RKO (cell line): ENCODE data around the gene FOXP4.
A peak's percentile ranks its signal among the peaks of the same experiment; 100 is the strongest.

ENCODE experiments used
- DNase-seq: peaks from one replicate; pipeline ENCODE4 v3.0.0-alpha.2; 2016; ENCODE audit warnings: low spot score

FOXP4 gene

DNA sequence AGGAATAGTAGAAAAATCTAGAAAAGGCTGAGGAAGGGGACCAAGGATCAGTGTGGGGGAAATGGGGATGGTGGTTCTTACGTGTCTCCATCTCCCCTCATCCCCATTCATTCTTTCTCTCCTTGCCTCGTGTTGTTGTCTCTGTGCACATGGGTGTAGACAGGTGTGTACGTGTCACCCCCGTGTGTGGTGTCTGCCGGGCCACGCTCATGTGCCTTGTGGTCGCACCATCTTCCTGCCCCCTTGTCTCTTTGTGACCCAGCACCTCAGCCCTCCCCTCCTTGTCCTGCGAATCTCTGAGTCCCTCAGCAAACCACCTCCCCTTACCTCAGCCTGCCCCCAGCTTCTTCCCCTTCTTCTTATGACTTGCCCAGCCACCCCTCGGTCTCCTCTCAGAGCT is 39.4 kb downstream of the FOXP4 start:
- no peak for DNase-seq

DNA sequence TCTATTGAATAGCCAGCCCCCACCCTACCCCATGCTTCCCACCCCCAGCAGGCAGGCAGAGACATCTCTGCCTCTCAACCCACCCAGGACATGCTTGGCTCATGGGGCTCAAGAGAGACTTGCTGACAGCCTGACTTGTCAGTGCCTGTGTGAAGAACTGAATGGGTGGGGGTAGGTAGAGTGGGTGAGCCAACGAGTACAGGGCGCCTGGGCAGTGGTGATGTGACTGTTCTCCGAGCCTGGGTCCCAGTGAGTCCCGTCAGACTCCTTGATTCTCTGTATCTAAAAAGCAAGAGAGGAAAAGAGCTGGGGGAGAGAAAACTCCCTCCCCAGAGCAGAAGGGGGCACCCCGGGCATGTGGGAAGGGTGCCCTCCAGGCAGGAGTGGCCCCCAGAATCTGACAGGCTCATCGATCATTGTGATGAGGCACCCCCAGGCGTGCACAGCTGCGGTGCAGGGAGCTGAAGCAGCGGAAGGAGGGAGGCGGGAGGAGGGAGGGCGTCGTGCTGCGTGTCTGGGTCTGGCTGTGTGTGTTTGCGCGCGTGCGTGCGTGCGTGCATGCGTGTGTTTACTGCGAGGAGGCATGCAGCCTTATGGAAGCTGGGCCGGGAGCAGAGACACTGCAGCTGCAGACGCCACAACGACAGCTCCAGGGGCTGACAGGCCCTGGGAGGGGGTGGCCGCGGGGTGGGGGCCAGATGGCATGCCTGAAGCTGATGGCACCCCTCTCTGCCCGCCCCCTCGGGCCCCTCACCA is 40.2 kb downstream of the FOXP4 start:
- DNase-seq, result no peak

DNA sequence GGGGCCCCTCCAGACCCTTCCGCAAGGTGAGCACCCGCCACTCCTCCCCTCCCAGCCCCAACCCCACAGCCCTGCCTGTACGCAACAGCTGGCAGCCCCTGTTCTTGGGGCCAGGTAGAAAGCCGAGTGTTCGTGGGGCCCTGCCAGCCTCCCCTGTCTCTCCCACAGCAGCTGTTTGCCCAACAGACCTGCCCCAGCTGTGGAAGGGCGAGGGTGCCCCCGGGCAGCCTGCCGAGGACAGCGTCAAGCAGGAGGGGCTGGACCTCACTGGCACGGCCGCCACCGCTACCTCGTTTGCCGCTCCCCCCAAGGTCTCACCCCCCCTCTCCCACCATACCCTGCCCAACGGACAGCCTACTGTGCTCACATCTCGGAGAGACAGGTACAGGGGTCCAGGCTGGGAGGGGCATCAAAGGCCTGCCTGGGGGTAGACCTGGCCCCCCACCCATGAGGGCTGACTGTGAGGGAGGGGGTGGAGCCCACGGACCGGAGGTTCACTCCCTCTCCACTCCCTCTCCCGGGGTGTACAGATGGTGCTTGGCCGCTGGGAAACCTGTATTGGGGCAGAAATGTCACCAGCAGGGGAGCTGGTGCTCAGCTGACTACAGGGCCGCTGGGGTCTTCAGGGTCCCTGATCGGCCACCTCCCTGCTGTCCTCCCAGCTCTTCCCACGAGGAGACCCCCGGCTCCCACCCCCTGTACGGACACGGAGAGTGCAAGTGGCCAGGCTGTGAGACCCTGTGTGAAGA is 41.1 kb downstream of the FOXP4 start:
- no peak for DNase-seq

DNA sequence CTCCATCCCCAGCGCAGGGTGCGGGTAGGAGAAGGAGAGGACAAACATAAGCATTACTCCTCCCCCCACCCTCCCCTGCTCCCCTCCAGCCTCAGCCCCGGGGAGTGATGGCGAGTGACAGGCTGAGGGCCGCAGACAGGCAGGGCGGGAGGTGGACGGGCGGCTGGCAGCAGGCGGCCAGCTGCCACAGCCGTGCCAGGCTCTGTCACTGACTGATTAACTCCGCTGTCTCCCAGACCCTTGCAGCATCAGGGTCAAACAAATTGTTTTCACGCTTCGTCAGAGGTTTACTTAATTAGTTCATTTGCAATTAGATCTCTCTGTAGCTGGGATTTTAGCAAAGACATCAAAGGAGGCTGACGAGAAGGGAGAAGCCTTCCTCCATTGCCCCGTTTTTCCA is 41.9 kb downstream of the FOXP4 start:
- DNase-seq, result no peak

DNA sequence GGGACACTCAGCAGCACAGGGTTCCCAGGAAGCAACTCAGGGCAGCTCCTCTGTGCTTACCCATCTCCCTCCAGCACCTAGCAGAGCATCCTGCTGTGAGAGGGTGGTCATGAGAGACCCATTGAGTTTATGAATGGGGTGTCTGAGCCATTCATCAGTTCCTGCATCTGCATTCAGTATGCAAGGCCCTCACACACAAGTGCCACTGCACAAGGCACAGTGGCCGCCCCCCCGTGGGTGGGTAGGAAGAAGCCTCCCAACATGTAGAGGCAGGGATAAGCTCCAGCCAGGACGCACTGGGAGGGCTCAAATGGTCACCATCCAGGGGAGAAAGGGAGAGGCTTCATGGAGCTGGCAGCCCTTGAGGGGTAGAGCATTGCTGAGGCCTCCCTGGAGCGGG is 43.0 kb downstream of the FOXP4 start:
- DNase-seq, result no peak

DNA sequence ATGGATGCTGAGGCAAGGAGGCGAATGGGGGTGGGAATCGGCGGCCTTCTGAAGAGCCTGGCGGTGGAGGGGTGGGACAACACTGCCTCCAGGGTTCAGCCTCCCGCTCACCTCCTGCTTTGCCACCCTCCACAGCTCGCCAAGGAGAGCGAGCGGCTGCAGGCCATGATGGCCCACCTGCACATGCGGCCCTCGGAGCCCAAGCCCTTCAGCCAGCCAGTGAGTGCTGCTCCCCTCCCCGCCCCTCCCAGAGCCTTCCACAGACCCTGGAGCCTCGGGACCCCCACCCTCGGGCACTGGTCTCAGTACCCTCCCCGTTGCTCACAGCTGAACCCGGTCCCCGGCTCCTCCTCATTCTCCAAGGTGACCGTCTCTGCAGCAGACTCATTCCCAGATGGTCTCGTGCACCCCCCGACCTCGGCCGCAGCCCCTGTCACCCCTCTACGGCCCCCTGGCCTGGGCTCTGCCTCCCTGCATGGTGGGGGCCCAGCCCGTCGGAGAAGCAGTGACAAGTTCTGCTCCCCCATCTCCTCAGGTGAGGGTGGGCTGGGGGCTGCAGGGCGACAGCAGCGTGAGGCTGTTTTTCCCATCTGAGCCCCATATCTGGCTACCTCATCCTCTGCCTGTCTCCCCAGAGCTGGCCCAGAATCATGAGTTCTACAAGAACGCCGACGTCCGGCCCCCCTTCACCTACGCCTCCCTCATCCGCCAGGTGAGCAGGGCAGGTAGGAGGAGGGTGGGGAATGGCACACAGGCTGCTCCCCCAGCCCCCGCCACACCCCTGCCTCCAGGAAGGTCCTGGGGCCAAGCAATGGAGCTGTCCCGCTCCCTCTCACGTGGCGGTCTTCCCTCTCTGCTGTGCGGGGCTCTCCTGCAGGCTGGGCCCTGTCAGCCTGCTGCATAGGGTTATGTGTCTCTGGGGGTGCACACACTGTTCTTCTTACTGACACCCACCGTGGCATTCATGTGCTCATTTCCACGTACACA is 43.7 kb downstream of the FOXP4 start:
- no peak for DNase-seq

DNA sequence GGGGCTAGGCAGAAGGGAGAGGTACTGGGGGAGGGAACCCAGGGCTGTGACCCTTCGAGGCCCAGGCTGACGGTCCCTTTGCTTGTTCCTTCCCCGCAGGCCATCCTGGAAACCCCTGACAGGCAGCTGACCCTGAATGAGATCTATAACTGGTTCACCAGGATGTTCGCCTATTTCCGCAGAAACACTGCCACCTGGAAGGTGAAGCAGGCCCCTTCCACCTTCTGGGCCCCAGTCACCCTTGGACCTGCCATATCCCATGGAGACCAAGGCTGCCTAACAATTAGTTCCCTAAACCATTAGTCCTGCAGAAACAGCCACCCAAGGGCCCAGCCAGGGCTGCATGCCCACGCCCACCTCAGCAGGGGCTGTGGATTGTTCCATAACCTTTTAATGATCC is 44.9 kb downstream of the FOXP4 start:
- no peak for DNase-seq

DNA sequence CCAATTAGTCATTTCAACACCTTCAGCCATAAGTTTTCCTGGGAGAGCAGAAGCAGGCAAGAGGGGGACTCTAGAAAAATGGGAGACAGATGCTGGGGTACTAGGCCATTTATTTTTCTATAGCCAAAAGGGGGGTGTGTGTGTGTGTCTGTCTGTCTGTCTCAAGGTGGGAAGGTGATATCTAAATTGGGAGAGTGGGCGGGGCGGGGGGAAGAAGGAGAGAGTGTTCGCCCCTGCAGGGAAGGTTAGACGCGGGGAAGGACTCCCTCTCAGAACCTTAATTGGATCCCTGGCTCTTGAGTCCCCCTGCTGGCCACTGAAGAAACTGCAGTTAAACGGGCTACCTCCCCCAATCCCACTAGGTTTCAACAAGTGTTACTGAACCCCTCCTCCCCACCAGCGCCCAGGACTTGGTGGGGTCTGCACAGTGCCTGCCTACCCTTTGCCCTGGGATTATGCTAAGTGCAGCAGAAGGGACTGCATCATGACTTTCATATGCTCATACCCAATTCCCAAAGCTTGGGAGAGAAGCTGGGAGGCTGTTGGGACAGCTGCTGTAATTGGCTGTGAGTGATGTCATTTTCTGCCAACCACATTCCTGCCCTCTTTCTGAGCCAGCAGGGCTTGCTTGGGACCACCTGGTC is 45.8 kb downstream of the FOXP4 start:
- peak; percentile 51 for DNase-seq

DNA sequence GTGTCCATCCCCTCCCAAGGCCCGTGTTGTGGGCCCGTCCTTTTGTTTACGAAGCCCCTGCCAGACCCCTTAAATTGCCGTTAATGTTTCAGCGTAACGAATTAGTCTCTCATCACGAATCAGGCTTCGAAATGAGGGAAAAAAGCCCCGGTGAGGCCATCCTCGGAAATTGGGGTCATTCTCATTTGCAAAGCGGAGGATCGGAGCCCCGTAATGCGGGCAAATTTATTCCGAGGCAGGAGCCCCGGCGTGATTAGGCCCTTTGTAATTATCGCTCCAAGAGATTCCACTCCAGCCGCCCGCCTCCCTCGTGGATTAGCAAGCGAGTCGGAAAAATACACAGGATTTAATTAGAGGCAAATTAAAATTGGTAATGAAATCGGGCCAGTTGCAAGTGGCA is 47.2 kb downstream of the FOXP4 start:
- DNase-seq, result no peak

DNA sequence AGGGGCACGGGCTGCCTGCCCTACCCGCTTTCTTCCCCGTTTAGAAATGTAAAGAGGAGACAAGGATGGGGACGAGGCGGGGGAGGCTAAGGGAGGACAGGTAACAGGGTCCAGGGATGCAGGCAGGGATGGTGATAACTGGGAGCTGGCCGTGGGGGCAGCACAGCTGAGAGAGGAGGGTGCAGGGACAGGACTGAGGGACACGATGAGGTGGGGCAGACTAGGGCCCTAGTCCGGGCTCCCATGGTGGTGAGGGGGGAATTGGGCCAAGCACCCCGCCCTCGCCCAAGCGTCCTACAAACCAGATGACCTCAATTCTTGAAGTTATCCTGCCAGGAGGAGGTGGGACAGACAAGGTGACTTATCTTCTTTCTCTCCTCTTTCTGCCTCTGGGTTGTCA is 47.7 kb downstream of the FOXP4 start:
- no peak for DNase-seq

DNA sequence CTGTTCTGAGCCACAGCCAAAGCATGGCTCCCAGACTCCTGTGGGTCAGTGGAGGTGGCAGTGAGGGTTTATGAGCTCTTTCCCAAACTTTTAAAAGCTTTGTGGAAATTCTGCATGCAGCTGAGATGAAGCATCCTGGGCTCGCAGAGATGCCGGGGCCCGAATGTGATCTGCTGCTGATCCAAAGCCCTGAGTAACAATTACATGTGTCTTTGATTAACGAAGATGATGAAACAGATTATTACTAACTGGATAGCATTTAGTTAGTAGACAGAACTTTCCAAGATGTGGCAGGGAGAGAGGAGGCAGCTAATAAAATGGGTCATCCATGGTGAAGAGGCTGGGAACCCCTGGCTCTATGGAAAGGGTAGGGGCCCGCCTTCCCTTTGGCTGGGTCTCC is 48.1 kb downstream of the FOXP4 start:
- DNase-seq, result no peak

DNA sequence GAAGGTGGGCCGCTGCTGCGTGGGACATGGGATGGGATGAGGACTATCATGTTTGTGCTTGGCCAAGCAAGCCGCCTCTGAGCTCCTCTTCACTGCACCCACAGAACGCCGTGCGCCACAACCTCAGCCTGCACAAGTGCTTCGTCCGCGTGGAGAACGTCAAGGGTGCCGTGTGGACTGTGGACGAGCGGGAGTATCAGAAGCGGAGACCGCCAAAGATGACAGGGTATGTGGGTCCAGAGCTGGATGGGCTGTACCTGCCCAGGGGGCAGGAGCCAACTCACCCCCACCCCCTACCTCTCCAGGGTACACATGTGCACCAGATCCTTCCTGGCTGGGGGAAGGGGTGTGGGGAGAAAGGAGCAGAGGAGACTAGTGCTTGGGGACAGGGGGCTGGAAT is 48.6 kb downstream of the FOXP4 start:
- DNase-seq, result no peak

DNA sequence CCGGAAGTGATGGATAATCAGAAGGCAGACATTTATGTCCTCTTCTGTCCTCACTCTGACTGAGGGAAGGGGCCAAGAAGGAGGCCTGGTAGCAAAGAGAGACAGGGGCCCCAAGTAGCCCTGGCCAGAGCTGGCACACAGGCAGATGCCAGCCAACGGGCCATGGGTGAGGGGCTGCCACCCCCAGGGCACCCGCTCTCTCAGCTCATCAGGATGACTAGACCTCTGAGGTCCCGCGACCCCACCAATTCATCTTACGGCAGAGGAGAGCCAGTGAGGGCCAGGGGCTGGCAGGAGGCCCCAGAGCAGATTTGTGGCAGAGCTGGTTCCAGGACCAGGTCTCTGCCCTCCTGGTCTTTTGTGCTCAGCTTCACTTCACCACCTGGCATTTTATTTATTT is 49.0 kb downstream of the FOXP4 start:
- no peak for DNase-seq

DNA sequence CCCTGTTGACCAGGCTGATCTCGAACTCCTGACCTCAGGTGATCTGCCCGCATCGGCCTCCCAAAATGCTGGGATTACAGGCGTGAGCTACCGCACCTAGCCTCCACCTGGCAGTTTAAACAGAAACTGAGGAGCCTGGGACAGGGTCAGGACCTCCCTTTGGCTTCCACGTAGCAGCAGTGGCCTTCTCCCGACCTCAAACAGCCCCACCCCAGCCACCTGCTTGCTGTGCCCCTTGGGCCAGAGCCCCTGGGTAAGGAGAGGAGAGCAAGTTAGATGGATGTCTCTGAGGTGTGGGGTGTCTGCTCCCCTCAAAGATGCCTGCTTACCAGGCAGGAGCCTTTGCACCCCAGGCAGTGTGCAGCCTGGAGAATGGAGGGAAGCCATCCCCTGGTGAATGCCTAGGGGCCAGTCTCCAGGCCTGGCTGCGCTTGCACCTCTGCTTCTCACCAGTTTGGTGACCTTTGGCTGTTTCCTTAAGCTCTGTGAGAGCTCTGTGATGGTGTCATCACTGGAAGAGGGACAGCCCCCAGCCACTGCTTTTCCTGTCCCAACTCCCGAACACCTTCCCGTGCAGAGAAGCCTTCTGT is 50.0 kb downstream of the FOXP4 start:
- DNase-seq, result no peak

DNA sequence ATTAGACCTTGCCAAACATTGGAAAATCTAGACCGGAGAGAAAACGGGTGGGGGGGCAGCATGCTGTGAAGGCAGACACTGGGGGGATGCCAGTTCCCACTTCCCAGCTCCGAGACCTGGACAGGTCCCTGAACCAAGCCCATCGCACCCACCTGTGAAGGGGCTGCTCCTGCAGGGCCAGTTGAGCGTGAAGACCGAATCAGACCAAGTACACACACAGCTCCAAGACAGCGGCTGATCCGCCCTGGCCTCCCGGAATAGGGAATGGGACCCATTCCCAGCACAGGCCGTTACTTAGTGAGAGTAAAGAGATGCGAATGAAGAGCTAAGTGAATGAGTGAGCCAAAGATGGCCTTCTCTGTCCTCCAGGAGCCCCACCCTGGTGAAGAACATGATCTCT is 50.6 kb downstream of the FOXP4 start:
- no peak for DNase-seq

DNA sequence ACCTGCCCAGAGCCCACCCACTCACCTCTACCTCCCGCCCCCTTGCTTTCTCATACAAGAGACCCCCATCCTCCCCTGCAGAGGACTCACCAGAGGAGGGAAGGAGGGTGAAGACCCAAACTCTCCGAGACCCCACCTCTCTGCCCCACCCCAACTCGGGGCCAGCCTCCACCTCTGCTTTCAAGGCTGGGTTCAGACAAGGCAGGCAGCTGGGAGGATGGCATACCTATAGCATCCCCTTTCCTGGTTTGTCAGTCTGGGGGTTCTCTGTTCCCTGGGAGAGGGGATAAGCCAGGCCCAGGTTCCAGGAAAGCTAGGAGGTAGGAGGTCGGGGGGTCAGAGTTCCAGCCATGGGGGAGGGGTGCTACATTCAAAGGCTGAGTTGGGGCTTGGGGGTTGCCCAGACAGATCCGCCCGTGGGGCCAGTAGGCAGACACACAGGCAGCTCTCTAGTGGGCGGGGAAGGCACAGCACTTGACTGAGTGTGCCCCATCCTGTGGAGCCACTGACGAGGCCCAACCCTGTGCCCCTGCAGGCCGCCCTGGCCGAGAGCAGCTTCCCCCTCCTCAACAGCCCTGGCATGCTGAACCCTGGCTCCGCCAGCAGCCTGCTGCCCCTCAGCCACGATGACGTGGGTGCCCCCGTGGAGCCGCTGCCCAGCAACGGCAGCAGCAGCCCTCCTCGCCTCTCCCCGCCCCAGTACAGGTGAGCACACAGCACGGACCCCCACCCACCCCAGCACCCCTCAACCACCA is 51.2 kb downstream of the FOXP4 start:
- no peak for DNase-seq

DNA sequence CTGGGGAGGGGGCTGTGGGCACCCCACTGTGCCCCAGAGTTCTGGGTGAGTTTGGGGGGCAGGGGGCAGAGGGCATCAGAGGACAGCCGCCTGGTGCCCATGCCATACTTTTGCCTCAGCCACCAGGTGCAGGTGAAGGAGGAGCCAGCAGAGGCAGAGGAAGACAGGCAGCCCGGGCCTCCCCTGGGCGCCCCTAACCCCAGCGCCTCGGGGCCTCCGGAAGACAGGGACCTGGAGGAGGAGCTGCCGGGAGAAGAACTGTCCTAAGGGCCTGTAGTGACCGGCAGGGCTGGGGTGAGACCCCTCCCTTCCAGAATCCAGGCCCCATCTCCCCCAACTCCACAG is 52.5 kb downstream of the FOXP4 start:
- DNase-seq, result no peak

DNA sequence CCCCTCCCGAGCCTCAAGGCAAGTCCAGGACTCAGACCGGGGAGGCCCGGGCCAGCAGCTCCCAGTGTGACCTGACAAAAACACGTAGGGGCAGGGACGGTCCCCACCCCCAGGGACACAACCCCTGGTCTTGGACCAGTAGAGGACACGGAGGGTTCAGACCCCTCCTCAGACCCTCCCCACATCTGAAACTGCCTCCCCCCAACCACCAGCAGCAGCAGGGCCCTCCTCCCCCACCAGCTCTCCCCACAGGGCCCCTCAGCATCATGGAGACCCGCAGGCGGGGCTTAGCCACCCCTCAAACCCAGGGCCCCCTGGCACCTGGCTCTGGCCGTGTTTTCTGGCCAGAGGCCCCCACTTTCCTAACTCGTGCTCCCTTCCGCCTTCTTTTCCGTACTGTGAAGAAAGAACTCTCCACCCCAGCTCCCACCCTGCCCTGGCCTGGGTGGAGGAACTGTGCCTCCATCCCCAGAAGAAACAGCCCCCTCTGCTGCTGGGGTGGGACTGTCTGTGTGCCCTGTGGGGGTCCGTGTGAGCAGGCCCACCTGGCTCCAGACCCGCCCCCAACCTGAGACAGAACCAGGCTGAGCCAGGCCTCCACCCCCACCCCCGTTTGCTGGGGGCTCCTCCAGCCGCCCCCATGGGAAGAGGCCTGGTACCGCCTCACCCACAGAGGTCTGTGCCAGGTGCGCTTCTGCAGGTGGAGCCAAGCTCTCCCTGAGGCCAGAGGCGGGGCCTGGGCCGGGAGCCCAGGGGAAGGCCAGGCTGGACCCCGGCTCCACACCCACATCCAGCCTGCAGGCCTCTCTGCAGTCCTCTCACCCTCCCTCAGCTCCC is 53.1 kb downstream of the FOXP4 start:
- no peak for DNase-seq

DNA sequence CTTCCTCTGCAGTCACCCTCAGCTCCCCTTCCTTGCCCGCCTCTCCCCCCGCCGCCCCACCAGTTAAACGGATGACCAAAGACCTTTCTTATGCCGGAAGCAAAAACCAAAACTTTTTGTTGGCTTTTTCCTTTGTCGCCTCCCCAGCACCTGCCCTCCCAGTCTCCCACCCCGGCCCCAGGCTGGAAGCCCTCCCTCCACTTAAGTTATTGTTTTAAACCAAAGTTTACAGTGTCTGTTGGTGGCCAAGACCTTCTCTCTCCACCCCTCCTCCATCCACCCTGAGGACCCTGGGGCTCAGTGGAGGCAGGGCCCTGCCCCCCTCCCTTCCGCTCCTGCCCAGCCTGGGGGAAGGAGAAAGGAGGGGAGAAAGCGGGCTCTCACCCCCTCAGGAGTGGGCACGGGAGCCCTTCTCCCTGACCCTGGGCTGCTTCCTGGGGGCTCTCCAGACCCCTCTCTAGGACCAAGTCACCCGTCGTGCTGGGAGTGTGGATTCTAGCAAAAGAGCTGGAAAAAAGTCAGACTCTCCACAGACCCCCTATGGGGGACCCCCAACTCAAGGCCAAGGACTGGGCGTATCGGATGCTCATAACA is 53.8 kb downstream of the FOXP4 start:
- DNase-seq, result no peak
